Prostate gland (tissue), 2 donors: ENCODE data around the gene PTPRE. TPM values are rescaled to one million over a fixed set of nuclear protein-coding genes. Genes with fewer than 3 reads are reported as not detected.

Experiments used
- DNase-seq: peaks from one replicate; pipeline ENCODE4 v3.0.0-alpha.2; 2019; ENCODE audit warnings: low spot score
- H3K27ac ChIP-seq, 2 donors: fragments of 200-600 bp; sonication (generic); 2 replicates each; pipeline ENCODE4 v1.5.1; 2017 to 2019
- H3K27me3 ChIP-seq: fragments of 200-600 bp; sonication (generic); replicated peaks from 2 replicates; pipeline ENCODE4 v1.5.1; 2019; ENCODE audit not compliant: insufficient read depth
- H3K36me3 ChIP-seq, 2 donors: fragments of 200-600 bp; sonication (generic); 1 replicate in 1 of 2; 2 replicates in 1 of 2; pipeline versions ENCODE4 v1.5.1 to v1.8.1; 2017 to 2019
- H3K4me1 ChIP-seq: fragments of 200-600 bp; sonication (generic); replicated peaks from 2 replicates; pipeline ENCODE4 v1.5.1; 2019
- H3K4me3 ChIP-seq, 2 donors: fragments of 200-600 bp; sonication (generic); 2 replicates each; pipeline ENCODE4 v1.5.1; 2017 to 2019
- H3K9me3 ChIP-seq: fragments of 200-600 bp; sonication (generic); 2 replicates; pipeline ENCODE4 v1.5.1; 2017
- CTCF ChIP-seq, 4 experiments: fragments of 200-600 bp in 2 of 4; fragments of 450-650 bp in 2 of 4; sonication (generic) in 2 of 4; IDR thresholded peaks; 1 replicate in 3 of 4; 2 replicates in 1 of 4; pipeline ENCODE4 v1.5.1; 2016 to 2019; ENCODE audit warnings: antibody characterized with exemption in 4 of 4, mild to moderate bottlenecking in 2 of 4, moderate library complexity in 2 of 4
- POLR2A ChIP-seq: fragments of 450-650 bp; IDR thresholded peaks from one replicate; pipeline ENCODE4 v1.6.1; 2016; ENCODE audit warnings: antibody characterized with exemption, mild to moderate bottlenecking
- POLR2AphosphoS5 ChIP-seq: sonication (generic); formaldehyde crosslinking; IDR thresholded peaks from one replicate; pipeline ENCODE4 v1.6.1; 2017; ENCODE audit warnings: antibody characterized with exemption
- WGBS: methylation state at CpG from one replicate; pipeline ENCODE4 v1.1.5; 2018; 5-methylcytosine and 5-hydroxymethylcytosine counted together
- intact Hi-C: fragments of 100-400 bp; cut with DNase I; formaldehyde crosslinking; loops from one replicate; pipeline ENCODE4 v1.14.2; 2022
- total RNA-seq, 2 donors: library from RNA; depleted of rRNA; stranded (reverse); fragments of >200 nt; gene quantifications; one replicate each; pipeline ENCODE4 v1.1.0, GENCODE V29; 2016

Gene PTPRE
- total RNA-seq, 2 donors from 2014 or later: 4.5 to 14.3 TPM

DNA sequence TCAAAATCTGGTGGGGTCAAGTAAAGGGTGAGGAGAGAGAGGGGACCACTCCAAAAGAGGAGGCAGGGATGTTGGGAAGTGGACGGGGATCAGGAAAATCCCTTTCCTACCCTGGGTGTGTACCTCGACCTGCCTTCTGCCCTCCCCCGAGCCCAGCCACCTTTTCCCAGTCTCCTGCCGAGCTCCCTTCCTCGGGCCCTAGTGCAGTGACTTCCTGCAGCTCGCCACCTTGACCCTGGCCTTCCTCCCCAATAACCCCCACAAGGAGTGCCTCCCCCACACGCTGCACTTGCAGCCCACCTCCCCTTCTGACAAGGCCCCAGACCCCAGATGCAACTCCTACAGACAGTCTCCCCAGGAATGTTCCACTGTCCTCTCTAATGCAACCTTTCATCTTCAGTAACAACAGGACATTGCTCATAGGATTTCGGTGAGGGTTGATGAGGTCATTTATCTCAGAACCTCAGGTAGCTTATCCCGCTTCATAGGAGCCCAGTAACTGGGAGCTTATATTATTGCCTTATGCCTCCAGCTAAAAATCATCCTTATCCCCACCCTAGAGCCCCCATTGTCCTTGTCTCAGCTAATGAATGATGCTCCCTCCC lies 129.2 kb downstream of the PTPRE start:
- DNase-seq: no peak
- H3K4me1 ChIP-seq: no peaks in the 10 kb centered on the region
- no peak overlapping the region for H3K27ac ChIP-seq
- no peaks in the 10 kb centered on the region for H3K9me3 ChIP-seq
- no peaks in the 10 kb centered on the region for H3K36me3 ChIP-seq
- WGBS: 81% methylated on average over 9 of the region's 9 CpGs
- TF ChIP-seq CTCF (IDR thresholded peaks at IDR 0.05) (no peak), POLR2AphosphoS5 (no peak), POLR2A (no peak)
- intact Hi-C loops: no loop called here
- H3K27me3 ChIP-seq: no peaks in the 10 kb centered on the region
- no peak overlapping the region for H3K4me3 ChIP-seq

GRCh38 chr10:128036746-128037543 lies 130.0 kb downstream of the PTPRE start:
- TF ChIP-seq POLR2A (no peak), POLR2AphosphoS5 (no peak), CTCF (IDR thresholded peaks at IDR 0.05) (no peak)
- H3K4me3 ChIP-seq: no peak overlapping the region
- no peaks in the 10 kb centered on the region for H3K36me3 ChIP-seq
- H3K27me3 ChIP-seq: no peaks in the 10 kb centered on the region
- intact Hi-C loops: no loop called here
- 76% methylated on average over 14 of the region's 14 CpGs for WGBS
- H3K27ac ChIP-seq: no peak overlapping the region
- no peaks in the 10 kb centered on the region for H3K9me3 ChIP-seq
- H3K4me1 ChIP-seq: no peaks in the 10 kb centered on the region
- no peak for DNase-seq

GRCh38 chr10:128040096-128040495 lies 133.2 kb downstream of the PTPRE start:
- no peak overlapping the region for H3K27ac ChIP-seq
- H3K4me3 ChIP-seq: no peak overlapping the region
- no peaks in the 10 kb centered on the region for H3K36me3 ChIP-seq
- H3K4me1 ChIP-seq: no peaks in the 10 kb centered on the region
- 83% methylated on average over 8 of the region's 8 CpGs for WGBS
- intact Hi-C loops: no loop called here
- DNase-seq: no peak
- H3K27me3 ChIP-seq: no peaks in the 10 kb centered on the region
- no peaks in the 10 kb centered on the region for H3K9me3 ChIP-seq
- TF ChIP-seq POLR2A (no peak), POLR2AphosphoS5 (no peak), CTCF (IDR thresholded peaks at IDR 0.05) (no peak)

DNA sequence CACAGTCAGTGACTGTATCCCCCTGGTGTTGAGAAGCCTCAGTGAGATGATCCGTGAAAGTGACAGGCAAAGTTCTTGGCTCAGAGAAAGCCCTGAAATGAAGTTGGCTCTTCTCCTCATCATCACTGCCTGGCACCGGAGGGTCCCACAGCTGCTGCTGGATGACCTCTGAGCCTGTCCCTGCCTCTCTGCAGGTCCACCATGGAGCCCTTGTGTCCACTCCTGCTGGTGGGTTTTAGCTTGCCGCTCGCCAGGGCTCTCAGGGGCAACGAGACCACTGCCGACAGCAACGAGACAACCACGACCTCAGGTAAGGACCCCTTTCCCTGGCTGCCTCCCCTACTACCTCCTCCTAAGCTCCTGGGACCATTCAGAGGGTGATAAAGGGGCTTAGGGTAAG lies 133.8 kb downstream of the PTPRE start:
- no peaks in the 10 kb centered on the region for H3K9me3 ChIP-seq
- WGBS: 95% methylated on average over 8 of the region's 8 CpGs
- no peaks in the 10 kb centered on the region for H3K27me3 ChIP-seq
- intact Hi-C loops: no loop called here
- no peaks in the 10 kb centered on the region for H3K4me1 ChIP-seq
- no peak overlapping the region for H3K4me3 ChIP-seq
- H3K27ac ChIP-seq: no peak overlapping the region
- no peak for TF ChIP-seq CTCF (IDR thresholded peaks at IDR 0.05)
- TF ChIP-seq POLR2A: no peak
- TF ChIP-seq POLR2AphosphoS5: no peak
- no peak for DNase-seq
- H3K36me3 ChIP-seq: no peaks in the 10 kb centered on the region

GRCh38 chr10:128042131-128042610 lies 135.3 kb downstream of the PTPRE start:
- DNase-seq: no peak
- 84% methylated on average over 17 of the region's 17 CpGs for WGBS
- Histone ChIP-seq H3K27me3 (no peaks in the 10 kb centered on the region), H3K36me3 (no peaks in the 10 kb centered on the region), H3K4me3 (no peak overlapping the region), H3K27ac (no peak overlapping the region), H3K9me3 (no peaks in the 10 kb centered on the region), H3K4me1 (no peaks in the 10 kb centered on the region)
- TF ChIP-seq POLR2AphosphoS5: no peak
- TF ChIP-seq CTCF (IDR thresholded peaks at IDR 0.05): no peak
- no peak for TF ChIP-seq POLR2A
- intact Hi-C loops: no loop called here
